GM12874 (cell line): ENCODE measurements around the gene PRTFDC1.

ENCODE experiments used
- CTCF ChIP-seq: IDR thresholded peaks from 2 replicates; pipeline ENCODE4 v1.5.1; 2011; ENCODE audit warnings: low read depth, mild to moderate bottlenecking, control low read depth, low read length, moderate library complexity; ENCODE audit not compliant: insufficient read depth

PRTFDC1 gene

DNA sequence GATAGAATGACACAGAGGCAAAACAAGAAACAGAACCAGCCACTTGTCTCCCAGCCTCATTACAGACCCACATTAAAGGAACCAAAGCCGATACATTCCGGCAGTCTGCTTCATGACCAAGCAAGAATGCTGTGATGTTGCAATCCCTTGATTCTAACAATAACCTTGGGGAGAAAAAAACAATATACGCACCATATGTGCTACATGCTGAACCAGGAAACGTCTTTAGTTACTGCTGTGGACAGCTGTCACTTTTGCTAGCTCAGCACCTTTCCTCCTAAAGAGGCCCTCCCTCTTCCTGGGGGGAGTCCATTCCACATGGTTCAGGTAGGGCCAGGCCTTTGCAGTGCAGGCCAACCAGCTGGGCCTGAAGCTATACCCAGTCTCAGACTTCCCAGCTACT, 79.1 kb downstream of the PRTFDC1 start:
- TF ChIP-seq CTCF: no peak

DNA sequence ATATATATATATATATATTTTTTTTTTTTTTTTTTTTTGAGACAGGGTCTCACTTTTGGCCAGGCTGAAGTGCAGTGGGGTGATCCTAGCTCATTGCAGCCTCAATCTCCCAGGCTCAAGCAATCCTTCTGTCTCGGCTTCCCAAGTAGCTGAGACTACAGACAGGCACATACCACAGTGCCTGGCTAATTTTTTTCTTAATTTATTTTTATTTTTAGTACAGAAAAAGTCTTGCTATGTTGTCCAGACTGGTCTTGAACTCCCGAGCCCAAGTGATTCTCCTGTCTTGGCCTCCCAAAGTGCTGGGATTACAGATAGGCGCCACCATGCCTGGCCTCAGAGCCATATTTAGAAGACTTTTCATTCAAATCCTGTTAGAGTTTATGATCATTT, 79.6 kb downstream of the PRTFDC1 start:
- no peak for TF ChIP-seq CTCF

DNA sequence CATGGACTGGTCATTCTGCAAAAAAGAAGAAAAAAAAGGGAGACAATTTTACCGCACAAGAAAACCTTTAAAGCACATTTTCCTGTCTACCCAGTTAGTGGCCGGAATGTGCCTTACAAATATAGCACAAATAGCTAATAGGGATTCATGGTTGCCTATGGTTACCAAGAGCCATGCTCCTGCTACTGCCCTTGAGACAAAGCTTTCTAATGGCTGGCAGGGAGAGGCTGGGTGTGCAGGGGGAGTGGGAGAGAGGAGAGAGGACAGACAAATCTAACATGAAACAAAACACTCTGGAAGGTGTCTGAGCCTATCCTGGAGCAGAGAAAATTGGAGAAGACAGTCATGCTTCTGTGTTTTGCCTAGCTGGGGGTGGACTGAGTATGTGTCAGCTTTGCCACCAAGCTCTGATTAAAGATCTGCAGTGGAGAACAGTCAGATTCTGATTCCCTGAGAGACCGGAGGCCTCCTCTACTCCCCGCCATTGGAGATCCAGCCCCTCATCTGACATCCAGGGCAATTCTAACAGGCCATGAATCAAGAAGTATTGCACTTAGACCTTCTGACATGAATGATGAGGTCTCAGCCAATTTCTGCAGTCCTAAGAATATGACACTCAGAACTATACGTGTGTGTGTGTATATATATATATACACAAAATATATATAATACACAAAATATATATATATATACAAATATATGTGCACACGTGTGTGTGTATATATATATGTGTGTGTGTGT, 80.2 kb downstream of the PRTFDC1 start:
- TF ChIP-seq CTCF: no peak

- TF ChIP-seq CTCF: no peak
Observed at GRCh38 chr10:24871011-24871935, 81.1 kb downstream of the PRTFDC1 start.

DNA sequence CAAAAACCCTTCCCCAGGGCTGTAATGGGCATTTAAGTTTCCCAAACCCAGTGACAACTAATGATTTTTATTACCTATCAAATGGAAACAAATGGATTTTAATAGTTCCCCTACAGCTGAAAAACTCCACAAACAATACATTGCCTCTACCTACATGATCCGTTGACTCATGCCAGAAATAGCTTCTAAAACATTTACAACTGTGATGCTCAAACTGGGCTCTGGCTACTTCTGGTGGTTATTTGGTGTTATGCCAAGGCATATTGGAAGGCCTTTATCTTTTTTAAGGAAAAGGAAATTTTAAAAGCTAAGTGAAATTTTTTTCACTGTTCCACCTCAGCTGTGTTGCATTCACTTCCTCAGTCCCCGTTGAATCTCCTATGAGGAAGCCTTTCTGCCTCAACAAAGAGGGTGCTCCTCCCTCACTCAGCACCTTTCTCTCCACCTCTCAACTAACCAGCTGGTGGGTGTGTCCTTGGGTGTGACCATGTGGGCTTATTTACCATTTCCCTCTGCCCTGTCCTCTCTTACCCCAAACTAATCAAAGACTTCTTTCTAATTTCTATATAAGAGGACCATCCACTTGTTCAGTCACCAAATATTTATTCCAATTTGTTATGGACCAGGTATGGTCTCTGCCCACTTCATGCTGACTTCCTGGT, 82.9 kb downstream of the PRTFDC1 start:
- no peak for TF ChIP-seq CTCF

GRCh38 chr10:24866604-24867583, 85.5 kb downstream of the PRTFDC1 start:
- TF ChIP-seq CTCF: no peak
